NCI-H2227 (cell line): ENCODE measurements around the gene GOLGA1.

Experiments used
- DNase-seq: peaks from one replicate; lab custom pipeline; 2025; ENCODE audit not compliant: unreplicated experiment; lab: John Stamatoyannopoulos, UW

Gene GOLGA1

DNA sequence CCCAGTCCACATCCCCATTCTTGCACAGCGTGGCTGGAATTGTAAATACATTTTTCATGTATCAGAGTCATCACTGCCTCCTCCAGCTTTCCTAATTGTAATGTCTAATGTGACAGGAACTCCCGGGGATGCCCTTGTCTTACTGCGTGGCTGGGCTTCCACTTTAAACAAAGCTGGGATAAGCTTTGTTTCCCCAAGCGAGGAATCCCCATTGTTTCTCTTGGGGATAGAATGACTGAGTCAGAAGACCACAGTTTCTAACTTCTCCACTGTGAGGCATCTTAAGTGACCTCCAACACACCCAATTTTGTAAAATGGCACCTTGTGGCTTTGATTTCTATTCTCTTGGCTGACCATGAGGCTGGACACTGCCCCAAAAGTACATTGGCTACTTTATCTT, 56.5 kb downstream of the GOLGA1 start:
- no peak for DNase-seq

DNA sequence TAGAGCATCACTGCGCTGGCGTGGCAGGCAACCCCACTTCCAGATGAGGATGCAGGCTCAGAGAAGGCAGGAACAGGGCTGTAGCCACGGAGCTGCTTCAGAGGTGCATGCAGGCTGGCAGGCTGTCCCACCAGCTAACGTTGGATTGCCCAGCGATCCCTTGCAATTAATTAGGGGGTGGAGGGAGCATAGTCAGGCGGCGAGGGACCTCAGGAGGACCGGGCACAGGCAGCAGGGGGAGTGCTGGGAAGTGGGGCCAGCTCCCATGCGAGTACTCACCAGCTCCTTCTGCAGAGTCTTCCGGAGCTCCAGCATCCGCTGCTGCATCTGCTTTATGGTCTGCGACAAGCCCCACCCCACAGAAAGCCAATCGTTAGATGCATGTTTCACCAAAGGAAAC, 58.7 kb downstream of the GOLGA1 start:
- no peak for DNase-seq

DNA sequence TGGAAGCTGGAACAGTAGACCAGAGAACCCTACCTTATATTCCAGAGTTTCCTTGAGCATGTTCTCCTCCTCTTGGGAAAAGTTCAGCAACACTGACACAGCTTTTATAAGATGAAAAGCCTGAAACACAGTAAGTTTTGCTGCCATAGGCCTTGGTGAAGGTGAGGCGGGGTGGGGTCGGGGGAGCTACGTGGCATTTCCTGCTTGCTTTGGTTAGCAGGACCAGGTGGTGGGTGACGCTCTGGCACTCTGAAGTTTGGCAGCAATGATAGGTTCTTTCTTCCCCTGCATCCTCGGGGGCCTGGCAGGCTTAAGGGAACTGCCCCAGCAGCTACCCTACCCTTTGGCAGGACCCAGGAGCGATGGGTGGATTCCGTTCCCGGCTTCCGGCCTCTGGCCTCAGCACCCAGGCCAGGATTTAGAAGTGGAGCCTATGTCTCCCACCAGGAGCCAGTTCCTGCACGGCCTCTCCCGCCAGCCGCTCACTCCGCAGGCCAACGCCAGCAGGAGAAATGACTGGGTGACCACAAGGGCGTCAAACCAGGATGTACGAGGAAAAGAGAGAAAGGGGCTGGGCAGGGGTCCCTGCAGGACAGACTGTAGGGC, 59.6 kb downstream of the GOLGA1 start:
- no peak for DNase-seq

DNA sequence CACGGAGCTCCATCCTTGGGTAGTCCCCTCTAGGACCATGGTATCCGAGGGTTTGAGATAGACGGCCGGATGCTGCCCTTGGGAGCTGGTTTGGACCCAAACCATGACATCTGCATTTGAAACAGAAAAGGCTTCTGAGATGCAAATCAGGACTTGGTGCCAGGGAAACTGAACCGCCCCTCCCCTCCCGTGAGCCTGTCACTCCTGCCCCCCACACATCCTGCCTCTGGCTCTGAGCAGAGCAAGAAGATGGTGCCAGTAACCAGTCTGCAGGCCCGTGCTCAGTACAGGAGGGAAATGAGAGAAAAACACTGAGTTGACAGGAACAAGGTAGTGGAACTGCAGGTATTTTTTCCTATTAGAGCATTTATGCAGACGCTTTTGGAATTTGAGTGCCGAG, 60.4 kb downstream of the GOLGA1 start:
- DNase-seq = no peak

DNA sequence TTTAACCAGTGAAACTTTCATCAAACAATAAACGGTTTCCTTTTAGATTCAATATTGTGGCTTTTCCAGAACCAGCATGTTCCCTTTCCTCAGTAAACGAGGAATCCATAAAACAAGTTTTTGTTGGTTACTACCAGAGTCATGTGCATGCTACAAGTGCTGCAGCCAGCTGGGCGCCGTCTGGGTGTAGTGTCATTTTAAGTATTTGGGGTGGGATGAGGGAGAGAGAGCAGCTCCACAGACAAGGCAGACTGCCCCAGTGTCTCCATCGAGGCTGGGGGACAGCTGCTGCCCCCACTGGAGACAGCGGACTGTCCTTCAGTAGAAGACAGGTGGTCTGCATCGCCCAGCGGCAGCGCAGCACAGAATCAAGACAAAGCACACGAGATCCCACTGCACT, 61.7 kb downstream of the GOLGA1 start:
- no peak for DNase-seq

DNA sequence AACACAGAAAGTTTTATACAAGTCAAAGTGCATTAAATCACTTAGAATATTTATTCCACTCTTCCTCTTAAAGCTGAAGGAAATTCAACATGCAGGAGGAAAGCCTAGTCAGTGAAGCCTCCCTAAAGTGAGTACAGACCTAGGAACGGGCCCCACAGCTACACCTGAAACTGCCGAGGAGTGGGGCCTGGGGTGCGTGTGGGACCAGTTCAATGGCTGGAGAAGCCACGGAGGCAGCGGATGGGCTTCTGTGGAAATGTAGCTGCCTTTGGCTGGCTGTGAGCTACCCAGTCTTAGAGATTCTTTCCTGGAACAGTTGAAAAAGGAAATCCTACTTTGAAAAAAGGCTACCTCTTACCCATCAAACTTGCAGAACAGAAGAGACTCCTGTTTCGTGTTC, 62.4 kb downstream of the GOLGA1 start:
- DNase-seq = no peak

DNA sequence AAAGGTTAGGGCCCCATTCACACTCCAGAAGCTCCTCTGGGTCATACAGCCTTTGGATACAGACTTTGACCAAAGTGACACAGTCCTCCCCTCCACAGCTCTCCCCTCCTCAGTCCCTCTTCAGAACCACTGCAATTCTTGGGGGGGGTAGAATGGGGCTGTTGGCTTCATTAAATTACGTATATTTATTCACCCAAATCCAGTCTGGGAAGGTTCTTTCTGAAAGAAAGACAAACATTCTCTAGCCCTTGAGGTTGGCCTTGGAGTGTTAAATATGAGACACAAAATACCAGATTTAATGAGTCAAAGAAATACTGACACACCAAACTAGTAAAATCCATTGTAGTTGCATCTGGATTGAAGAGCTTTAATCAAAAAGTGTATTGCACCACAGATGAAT, 62.9 kb downstream of the GOLGA1 start:
- DNase-seq = no peak

DNA sequence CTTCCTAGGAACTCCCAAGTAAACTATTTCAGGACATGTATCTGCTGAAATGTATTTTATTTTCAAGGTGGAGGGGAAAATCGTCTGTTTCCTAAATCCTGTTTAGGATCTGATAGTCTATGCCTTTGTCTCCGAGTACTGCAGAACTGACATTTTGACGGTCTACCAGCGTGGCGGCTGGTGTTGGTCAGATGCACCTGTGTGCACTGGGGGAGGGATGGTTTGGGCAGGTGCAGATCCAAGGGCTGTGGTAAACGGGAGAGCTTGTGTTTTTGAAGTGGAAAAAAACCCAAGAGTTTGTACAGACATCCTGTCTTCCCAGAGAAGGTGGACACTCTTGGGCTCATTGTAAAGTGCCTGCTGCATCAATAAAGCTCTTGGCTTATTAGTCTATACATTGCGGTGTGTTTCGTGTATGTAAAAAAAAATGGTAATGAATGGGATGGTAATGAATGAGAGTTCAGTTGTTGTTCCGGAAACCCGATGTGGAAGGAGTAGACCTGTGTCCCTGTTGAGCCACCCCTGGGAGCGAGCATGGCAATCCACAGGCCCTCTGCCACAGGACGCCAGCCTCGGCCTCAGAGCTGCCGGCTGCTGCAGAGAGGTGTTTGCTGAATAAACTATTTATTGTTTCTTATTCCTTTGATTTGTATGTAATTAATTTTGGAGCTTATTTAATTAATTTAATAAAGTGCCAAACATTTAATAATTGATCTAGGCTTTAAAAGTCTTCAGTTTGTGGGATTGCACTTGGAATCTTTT, 63.7 kb downstream of the GOLGA1 start:
- no peak for DNase-seq

DNA sequence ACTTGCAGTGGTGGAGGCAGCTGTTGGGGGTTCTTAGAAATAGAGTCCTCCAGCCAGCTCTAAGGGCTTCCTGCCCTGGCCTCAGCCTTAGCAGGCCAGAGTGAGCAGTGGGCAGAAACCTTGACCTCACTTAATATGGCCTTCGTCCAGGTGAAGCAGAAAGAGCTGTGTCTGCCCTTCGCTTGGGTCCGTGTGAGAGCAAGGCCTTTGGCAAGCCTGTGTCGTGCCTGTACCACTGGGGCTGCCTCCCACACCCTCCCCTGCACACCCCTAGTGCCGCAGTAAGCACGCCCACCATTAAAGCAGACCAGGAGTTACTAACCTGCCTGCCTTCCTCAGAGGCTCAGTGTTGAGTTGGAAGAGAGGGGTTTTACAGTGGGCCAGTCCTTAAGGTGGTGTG, 65.4 kb downstream of the GOLGA1 start:
- no peak for DNase-seq

DNA sequence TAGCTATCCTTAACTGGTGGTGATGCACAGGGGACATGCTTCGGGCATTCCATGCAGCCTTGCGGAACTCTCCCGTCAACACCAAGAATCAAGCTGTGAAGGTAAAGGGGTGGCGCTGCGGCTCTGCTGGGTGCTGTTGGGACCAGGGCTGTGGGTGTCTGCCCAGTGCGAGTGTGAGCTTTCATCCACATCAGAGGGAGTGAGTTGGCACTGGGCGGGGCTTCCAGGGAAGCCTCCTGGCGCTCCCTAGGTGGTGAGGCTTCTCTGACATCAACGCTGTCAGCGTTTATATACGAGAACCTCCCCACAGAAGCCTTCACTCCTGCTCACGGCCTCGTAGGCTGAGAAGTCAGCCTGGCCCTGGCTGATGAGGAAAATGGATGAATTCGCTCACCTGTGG, 67.2 kb downstream of the GOLGA1 start:
- DNase-seq = peak; percentile 21

DNA sequence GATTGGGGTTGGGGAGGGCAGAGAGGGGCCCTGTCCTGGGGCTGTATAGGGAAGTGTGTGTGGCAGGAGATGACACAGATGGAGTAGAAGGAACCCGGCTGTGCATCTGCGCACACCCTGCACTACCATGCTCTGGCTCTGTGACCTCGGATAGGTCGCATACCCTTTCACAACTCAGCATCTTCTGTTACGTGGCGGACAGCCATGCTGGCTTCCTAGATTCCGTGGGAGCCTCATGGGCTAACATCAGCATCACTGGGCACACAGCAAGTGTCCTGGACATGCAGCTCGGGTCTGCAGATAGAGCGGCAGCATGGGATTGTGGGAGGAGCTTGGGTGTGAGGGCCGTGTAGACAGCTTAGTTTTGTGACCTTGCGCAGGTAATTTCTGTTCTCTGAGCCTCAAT, 69.7 kb downstream of the GOLGA1 start:
- no peak for DNase-seq

DNA sequence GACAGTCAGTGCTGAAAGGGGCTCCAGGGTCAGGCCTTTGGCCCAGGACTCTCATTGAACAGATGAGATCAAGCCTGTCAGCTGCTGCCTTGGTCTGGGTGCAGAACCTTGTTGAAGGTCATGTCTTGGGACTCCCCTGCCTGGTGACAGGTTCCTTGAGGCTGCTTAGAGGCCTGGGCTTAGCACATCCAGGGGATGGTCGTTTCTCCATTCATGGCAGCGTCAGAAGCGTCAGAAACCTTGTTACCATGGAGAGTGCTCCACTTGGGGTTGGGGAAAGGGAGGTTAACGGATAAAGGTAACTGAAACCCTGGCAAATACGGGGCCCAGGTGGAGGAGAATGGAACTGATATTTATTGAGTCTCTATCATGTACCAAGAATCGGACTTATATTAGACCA, 70.2 kb downstream of the GOLGA1 start:
- no peak for DNase-seq

DNA sequence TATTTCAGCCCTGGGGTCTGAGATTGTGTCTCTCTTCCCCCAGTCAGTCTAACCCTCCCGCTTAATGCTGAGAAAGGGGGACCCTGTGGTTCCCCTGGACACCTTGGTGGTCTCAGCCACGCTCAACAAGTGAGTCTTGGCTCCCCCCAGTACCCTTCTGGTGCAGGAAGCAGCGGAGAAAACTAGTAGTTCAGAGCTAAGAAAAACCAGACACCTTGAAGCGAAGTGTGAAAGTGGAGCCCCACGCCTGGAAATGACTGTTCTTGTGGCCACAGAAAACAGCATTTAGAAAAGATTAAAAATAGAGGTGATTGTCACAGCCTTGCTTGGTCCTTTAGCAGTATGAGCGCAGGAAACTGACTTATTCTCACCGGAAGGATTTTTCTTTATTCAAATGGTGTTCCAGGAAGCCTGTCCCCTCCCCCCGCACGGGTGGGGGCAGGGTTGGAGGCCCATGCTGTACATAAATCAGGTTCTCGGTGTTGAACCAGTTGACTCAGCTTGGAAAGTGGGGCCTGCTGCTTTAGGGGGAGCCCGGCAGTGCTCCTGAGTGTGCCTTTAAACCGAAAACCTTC, 70.8 kb downstream of the GOLGA1 start:
- DNase-seq = peak; percentile 26

DNA sequence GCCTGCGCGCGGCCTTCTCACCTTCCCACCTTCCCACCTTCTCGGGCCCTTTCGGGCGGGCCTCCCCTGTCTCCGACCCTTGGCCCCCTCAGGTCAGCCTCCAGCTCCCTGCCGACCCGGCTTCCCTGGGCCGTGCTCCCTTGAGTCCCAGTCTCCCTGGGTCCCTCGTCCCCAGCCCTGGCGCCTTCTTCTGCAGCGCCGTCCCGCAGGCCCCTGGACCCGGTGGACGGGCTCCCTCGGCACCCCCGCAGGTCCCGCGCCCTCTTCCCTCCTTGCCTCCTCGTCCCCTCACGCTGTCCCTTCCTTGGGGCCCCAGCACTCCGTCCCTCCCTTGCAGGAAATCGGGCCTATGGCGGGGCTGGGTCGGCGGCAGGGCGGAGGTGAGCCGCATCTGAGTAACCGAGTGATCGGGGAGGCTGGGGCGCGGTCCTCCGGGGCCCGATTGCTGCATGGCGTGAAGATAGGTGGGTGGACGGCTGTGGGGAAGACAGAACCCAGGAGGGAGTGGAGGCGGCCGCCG, 71.4 kb downstream of the GOLGA1 start:
- DNase-seq = no peak

DNA sequence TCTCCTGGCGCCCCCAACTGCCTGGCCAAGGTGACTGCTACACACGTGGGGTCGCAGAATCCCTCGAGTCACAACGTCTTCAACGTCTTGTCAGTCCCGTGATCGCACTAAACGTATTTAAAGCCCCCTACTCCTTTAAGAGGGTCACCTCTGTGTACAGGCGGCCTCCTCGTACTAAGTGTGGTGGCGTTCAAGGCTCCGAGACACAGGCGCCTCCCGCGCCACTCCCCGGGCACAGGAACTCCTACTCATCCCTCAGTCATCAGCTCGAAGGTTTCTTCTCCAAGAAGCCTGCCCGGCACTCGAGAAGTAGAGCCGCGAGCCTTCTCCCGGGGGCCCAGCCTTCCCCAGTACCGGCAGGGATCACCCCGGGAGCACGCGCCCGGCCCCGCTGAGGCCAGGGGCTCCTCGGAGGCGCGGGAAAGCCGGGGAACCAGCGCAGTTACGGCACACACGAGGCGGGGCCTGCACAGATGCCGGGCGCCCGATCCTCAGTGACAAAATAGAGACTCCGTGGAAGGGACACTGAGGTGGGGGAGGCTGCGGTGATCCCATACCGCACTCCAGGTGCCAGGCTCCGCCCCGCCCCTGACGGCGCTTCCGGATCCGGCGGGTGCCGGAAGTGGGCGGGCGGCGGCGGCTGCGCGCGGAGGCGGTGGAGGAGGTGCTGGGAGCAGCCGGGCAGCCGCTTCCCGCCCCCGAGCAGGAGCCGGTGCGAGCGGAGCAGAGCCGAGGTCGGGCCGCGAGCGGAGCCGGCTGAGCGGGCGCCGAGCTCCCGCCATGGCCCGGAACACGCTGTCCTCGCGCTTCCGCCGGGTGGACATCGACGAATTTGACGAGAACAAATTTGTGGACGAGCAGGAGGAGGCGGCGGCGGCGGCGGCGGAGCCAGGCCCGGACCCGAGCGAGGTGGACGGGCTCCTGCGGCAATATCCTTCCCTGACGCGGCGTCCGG, 72.1 kb downstream of the GOLGA1 start:
- DNase-seq = peak; percentile 90

DNA sequence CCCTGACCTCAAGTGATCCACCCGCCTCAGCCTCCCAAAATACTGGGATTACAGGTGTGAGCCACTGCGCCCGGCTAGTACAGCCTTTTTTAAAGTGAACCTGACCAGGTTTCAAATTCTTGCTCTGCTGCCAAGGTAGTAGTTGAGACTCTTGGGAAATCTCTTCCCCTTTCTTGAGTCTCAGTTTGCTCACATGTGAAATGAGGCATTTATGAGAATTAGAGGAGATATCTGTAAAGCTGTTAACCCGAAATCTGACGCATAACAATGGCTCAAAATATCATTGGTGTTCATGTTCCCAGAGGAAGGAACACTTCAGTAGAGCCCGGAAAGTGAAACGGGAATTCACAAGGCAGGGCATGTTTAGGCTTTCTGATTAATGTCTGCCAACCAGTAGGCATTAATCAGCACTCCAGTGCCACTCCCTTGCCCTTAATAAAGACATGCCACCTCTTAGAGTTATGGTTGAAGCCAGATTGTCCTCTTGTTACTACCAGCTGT, 77.5 kb downstream of the GOLGA1 start:
- no peak for DNase-seq

DNA sequence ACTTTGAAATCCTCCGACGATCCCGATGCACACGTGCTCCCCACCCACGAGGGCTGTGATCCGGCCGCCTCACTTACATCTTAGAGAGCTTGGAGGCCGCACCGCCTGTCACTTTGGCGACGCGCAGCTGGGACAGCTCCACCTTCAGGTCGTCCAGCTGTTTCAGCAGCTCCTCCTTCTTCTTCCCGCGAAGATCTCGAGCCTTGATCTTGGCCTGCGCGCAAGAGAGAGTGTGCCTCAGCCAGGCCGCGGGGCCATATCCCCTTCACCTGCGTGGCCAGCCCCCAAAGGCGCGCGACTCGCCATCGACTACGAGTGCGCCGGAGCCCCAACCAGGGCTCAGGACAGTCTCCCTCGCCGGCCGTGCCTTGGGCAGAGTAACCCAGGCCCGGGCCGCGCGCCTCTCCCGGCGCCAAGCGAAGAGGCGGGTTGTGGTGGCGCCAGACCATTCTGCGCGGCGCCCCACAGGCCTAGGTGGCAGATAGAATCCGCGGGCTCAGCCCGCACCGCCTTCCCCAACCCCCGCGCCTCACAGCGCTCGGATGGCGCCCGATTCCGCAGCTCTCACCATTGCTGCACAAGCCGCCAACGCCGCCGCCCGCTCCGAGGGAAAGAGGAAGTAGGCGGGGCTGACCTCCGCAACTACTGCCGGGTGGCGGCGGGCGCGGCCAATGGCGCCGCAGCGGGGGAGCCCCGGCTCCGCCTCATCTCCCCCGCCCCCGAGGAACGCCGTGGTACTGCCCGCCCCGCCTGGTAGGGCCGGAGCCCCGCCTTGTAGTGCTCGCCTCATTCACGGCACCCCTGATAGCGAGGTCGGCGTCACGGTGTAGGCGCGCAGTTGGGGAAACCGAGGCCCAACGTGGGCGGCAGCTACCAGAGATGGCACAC, 79.3 kb downstream of the GOLGA1 start, which contains the start of the genes ARPC5L and RPL35:
ARPC5L (plus strand) TSS at position 789 of the 888 bp plus-strand sequence. CDS start 7,161 bp downstream, outside the sequence.
RPL35 (minus strand) TSS at position 616 of the 888 bp plus-strand sequence; CDS start at position 571, 45 bp downstream.
- DNase-seq = peak; percentile 93

DNA sequence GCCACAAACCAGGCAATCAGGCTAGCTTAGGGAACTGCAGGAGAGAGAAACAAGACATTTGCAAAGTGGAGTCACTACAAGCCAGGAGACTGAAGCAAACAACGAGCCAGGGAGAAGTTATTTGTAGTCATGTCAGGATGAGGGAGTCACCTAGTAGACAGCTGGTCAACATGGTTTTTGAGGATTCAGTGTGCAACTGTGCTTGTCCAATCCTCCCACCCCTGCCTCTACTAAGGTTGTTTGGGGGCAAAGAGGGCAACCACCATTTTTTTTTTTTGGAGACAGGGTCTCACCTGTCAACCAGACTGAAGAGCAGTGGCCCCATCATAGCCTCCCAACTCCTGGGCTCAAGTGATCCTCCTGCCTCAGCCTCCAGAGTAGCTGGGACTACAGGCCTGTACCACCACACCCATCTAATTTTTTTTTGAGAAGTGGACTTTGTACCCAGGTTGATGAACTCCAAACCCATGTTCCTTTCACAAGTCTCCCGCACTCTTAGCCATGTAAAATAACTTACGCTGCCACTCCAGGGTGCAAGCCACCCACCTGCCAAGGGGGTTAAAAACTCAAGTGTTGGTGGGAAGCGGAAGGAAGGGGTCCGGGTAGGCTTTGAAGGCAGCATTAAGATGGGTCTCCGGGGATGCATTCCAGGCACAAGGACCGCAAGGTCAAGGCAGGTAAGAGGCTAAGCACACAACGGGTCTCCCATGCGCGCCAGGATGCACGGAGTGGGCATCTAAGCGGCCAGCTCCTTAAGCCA, 80.1 kb downstream of the GOLGA1 start:
- DNase-seq = no peak
